GM12873 (cell line): ENCODE data around the gene GAS2L1.

Source experiments
- TF ChIP-seq, protein P1 (sequence below): IDR thresholded peaks from 2 replicates; pipeline ENCODE4 v1.5.1; 2012; ENCODE audit warnings: low read depth, mild to moderate bottlenecking, moderate library complexity, low read length, control low read depth; ENCODE audit not compliant: insufficient read depth; ENCODE audit errors: missing control alignments

GAS2L1 gene

DNA sequence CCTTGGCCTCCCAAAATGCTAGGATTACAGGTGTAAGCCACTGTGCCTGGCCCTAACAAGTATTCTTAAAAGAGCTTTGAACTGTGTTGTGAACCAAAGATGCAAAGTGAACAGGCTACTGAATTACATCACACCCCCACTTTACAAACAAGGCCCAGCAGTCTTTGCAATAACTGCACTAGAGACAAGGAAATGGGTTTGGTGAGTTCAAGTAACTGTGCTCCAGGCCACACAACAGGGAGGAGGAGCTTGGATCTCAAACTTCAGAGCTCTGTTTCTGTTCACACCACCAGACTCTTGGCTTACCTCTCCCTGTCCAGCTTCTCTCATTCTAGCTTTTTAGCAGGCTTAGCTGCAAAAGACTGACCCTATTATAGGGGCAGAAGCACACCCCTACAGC, 39.5 kb downstream of the GAS2L1 start:
- TF ChIP-seq, protein P1, sequence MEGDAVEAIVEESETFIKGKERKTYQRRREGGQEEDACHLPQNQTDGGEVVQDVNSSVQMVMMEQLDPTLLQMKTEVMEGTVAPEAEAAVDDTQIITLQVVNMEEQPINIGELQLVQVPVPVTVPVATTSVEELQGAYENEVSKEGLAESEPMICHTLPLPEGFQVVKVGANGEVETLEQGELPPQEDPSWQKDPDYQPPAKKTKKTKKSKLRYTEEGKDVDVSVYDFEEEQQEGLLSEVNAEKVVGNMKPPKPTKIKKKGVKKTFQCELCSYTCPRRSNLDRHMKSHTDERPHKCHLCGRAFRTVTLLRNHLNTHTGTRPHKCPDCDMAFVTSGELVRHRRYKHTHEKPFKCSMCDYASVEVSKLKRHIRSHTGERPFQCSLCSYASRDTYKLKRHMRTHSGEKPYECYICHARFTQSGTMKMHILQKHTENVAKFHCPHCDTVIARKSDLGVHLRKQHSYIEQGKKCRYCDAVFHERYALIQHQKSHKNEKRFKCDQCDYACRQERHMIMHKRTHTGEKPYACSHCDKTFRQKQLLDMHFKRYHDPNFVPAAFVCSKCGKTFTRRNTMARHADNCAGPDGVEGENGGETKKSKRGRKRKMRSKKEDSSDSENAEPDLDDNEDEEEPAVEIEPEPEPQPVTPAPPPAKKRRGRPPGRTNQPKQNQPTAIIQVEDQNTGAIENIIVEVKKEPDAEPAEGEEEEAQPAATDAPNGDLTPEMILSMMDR = no peak

DNA sequence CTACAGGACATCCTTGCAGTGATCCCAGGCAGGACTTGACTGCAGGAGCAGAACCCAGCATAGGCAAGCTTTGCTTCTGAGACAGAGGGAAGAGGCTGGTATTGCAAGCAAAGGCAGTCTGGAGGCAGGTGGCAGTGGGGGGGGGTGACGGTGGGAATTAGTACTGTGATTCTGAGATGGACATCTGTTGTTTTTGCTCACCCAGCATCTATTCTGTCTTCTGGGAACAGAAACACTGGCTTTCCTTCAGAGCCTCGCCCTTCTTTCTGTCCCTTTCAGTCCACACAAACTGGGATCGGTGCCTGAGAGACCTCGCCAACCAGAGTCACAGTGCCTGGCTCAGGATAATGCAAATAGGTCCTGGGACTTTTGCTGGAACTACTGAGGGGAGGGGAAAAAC, 40.2 kb downstream of the GAS2L1 start:
- TF ChIP-seq, protein P1 = no peak

DNA sequence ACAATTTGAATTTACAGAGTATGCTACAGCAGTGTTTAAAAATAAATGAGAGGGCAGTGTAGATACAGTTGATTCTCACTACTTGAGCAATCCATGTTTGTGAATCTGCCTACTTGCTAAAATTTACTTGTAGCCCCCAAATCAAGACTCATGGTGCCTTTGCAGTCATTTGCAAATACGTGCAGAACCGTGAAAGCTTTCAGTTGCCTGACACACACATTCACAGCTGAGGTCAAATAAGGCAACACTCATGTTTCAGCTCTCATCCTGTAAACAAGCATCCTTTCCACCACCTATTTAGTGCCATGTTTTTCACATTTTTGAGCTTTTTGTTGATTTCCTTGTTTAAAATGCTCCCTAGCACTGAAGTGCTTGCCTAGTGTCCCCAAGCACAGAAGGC, 41.6 kb downstream of the GAS2L1 start:
- TF ChIP-seq, protein P1 = no peak

DNA sequence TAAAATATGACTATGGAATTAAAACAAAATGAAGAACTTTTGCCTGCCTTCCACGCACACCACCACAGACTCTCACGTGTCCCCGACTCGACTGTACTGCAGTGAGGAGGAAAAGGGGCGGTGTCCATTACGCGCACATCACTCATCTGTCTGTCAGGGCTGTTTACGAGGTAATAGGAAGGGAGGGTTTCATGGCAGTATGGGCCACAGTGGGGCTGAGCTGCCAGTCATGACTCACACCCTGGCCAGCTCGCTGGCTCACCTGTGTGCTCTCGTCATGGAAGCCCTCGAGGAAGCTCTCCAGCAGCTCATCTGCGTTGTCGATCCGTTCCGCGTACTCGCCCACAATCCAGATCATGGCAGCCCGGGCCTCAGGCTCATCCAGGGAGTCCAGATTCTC, 42.5 kb downstream of the GAS2L1 start:
- TF ChIP-seq, protein P1 = no peak

DNA sequence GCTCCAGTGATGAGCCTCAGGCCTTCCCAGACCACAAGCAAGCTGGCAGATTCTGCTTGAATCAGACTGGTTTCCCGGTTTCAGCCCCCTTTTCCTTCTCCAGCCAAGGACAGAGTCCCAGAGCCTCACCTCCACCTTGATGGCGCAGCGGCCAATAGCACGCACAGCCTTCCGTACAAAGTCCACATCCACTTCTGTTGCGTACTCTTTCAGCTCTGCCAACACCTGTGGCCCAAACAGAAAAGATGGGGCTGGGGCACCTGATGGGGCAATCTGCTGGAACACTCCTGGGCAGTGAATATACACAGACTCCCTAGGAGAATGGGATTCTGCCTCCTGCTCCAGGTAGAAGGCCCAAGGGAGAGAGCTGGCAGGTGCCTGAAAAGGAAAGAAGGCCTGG, 44.6 kb downstream of the GAS2L1 start:
- TF ChIP-seq, protein P1 = no peak

DNA sequence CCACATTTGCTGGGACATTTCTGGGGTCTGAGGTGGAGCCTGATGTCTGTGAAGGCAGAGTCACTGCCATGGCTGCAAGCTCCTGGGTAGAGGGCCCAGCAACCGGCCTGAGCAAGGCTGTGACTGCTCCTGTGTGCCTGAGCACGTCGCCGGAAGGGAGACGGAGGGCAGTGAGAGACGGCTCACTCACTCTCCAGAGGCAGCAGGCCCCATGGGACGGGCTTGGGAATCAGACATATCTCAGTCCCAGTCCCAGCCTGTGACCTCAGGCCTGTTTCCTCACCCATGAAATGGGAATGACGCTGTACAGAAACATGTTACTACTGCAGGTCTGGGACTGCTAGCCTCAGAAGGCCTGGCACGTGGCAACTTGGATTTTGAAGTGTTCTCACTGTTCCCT, 45.4 kb downstream of the GAS2L1 start:
- TF ChIP-seq, protein P1 = no peak

DNA sequence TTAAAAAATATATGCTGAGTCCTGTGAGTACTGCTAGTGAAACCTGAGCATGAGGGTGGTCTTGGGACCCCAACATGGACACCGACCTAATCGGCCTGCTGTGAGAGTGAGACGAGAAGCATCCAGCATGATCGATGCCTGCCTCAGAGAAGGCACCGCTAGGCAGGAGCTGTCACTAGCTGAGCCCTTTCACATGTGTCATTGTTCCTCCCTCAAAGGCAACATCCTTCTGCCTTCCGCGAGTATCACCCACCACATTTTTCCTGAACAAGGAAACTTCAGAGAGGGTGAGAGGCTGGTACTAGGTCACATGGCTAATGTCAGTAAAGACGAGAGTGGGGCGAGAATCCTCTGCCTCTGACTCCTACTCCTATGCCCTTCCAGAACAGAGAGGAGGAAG, 46.3 kb downstream of the GAS2L1 start:
- TF ChIP-seq, protein P1 = no peak

DNA sequence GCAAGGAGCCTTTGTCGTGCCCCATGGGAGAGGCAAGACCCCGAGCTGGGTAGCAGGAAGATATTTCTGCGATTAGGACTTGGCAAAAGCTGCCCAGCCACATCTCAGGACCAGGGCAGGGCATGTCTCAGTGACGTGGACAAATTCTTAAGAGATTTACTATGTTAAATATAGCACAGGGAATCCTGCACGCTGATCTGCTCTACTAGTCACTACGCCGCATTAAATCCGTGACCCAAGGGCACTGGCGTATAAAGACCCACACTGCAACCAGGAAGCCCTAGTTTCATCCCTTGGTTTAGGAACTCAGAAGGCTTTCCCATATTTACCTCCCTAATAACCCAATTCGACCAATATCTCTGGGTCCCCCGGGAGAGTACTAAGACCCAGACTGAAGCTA, 46.8 kb downstream of the GAS2L1 start:
- TF ChIP-seq, protein P1 = no peak
